HepG2 (cell line): ENCODE data around the gene SRSF6. TPM values are rescaled to one million over a fixed set of nuclear protein-coding genes. Genes with fewer than 3 reads are reported as not detected.

ENCODE experiments used
- ATAC-seq: fragments of 200-7000 bp; cut with Tn5 transposase; 3 replicates; pipeline ENCODE4 v1.9.1; 2020; ENCODE audit warnings: mild to moderate bottlenecking, moderate library complexity
- BruUV-seq: library from RNA; stranded (reverse); fragments of 400-500 nt; replicated peaks from 2 replicates; lab custom pipeline; 2021; lab: Mats Ljungman, UMichigan
- CTCF ChIA-PET: fragments of 300-600 bp; formaldehyde crosslinking; extraction: SDS; loops from one replicate; lab custom pipeline; 2021; ENCODE audit warnings: low total read pairs, inconsistent platforms, low intra/inter-chr PET ratio; lab: Yijun Ruan, JAX
- POLR2A ChIA-PET: fragments of 350-600 bp; sonication (Branson Sonifier 250); formaldehyde crosslinking; loops from one replicate; lab custom pipeline; 2020; ENCODE audit warnings: antibody characterized with exemption, inconsistent platforms; lab: Yijun Ruan, JAX
- DNase-seq: peaks from one replicate; pipeline ENCODE4 v3.0.0-alpha.2; 2015; ENCODE audit warnings: low spot score
- FAIRE-seq: peaks from 3 replicates; lab custom pipeline; 2011; peaks lifted over from hg19 to GRCh38; lab: Jason Lieb, UNC
- H2AFZ ChIP-seq: one replicate; pipeline ENCODE4 v1.6.1; 2011; ENCODE audit warnings: low read length, inconsistent platforms
- H3K27ac ChIP-seq: fragments of 300-600 bp; 3 replicates; pipeline ENCODE4 v1.8.0; 2011; ENCODE audit warnings: mixed run types, mild to moderate bottlenecking, mixed read lengths, low read length, inconsistent platforms; ENCODE audit not compliant: insufficient read depth; ENCODE audit errors: extremely low read length
- H3K27me3 ChIP-seq, 2 experiments: fragments of 200-600 bp in 1 of 2; 2 replicates in 1 of 2; 3 replicates in 1 of 2; pipeline versions ENCODE4 v1.6.0 to v1.8.0; 2011; ENCODE audit warnings: low read length in 2 of 2, mild to moderate bottlenecking in 2 of 2, moderate library complexity in 2 of 2, inconsistent platforms in 1 of 2; ENCODE audit not compliant: insufficient read depth in 2 of 2, control insufficient read depth in 1 of 2
- H3K36me3 ChIP-seq, 2 experiments: fragments of 200-600 bp in 1 of 2; replicated peaks in 1 of 2; 2 replicates in 1 of 2; 3 replicates in 1 of 2; pipeline versions ENCODE4 v1.5.1 to v1.8.0; 2011; ENCODE audit warnings: low read length in 2 of 2, inconsistent platforms in 1 of 2; ENCODE audit not compliant: insufficient read depth in 2 of 2, control insufficient read depth in 1 of 2
- H3K4me1 ChIP-seq: 2 replicates; pipeline ENCODE4 v1.5.1; 2012; ENCODE audit warnings: low read length, inconsistent platforms; ENCODE audit not compliant: insufficient read depth
- H3K4me2 ChIP-seq: 2 replicates; pipeline ENCODE4 v1.6.0; 2011; ENCODE audit warnings: low read depth, low read length, inconsistent platforms
- H3K4me3 ChIP-seq, 3 experiments: fragments of 200-600 bp in 1 of 3; sonication (generic), shearing (Covaris generic) in 1 of 3; replicated peaks in 1 of 3; 2 replicates each; pipeline ENCODE4 v1.5.1; 2011 to 2016; ENCODE audit warnings: low read length in 3 of 3, inconsistent platforms in 2 of 3, low read depth in 2 of 3, mild to moderate bottlenecking in 2 of 3, control low read depth in 1 of 3, mixed read lengths in 1 of 3; ENCODE audit not compliant: insufficient read depth in 1 of 3
- H3K79me2 ChIP-seq: one replicate; pipeline ENCODE4 v1.6.1; 2011; ENCODE audit warnings: low read length, inconsistent platforms; ENCODE audit not compliant: insufficient read depth
- H3K9ac ChIP-seq: 2 replicates; pipeline ENCODE4 v1.6.0; 2011; ENCODE audit warnings: mild to moderate bottlenecking, low read depth, low read length, inconsistent platforms; ENCODE audit not compliant: insufficient read depth
- H3K9me3 ChIP-seq: 2 replicates; pipeline ENCODE4 v1.5.1; 2012; ENCODE audit warnings: mild to moderate bottlenecking, low read length
- H4K20me1 ChIP-seq: 2 replicates; pipeline ENCODE4 v1.6.0; 2011; ENCODE audit warnings: inconsistent platforms, mild to moderate bottlenecking, low read length, moderate library complexity; ENCODE audit not compliant: insufficient read depth
- ADNP ChIP-seq: sonication (generic); formaldehyde crosslinking; IDR thresholded peaks from 2 replicates; pipeline ENCODE4 v1.4.0; 2020; ENCODE audit warnings: missing genetic modification reagents
- ETV6 ChIP-seq: sonication (generic); formaldehyde crosslinking; conservative IDR thresholded peaks from 2 replicates; pipeline ENCODE4 v1.4.0; 2020; ENCODE audit warnings: missing genetic modification reagents
- HMG20A ChIP-seq: IDR thresholded peaks from 2 replicates; pipeline ENCODE4 v1.6.1; 2016; ENCODE audit warnings: borderline replicate concordance
- TAF1 ChIP-seq: sonication (generic); formaldehyde crosslinking; IDR thresholded peaks from 2 replicates; pipeline ENCODE4 v1.4.0; 2020; ENCODE audit warnings: missing genetic modification reagents
- TCF7L2 ChIP-seq: IDR thresholded peaks from 2 replicates; pipeline ENCODE4 v1.6.1; 2011; ENCODE audit warnings: mild to moderate bottlenecking, low read depth, low read length, moderate library complexity
- ZBTB42 ChIP-seq: sonication (generic); formaldehyde crosslinking; IDR thresholded peaks from 2 replicates; pipeline ENCODE4 v1.5.0; 2020; ENCODE audit warnings: mild to moderate bottlenecking, missing genetic modification reagents
- ZNF30 ChIP-seq: sonication (generic); formaldehyde crosslinking; IDR thresholded peaks from 2 replicates; pipeline ENCODE4 v1.5.0; 2020; ENCODE audit warnings: mild to moderate bottlenecking, missing genetic modification reagents
- ZNF776 ChIP-seq: sonication (generic); formaldehyde crosslinking; IDR thresholded peaks from 2 replicates; pipeline ENCODE4 v1.4.0; 2020; ENCODE audit warnings: mild to moderate bottlenecking, missing genetic modification reagents
- WGBS: methylation state at CpG from one replicate; pipeline ENCODE4 v1.1.6; 2017; ENCODE audit warnings: low lambda C conversion rate; 5-methylcytosine and 5-hydroxymethylcytosine counted together
- in situ Hi-C: cut with HindIII; loops from 2 replicates; pipeline ENCODE4 v1.10.0; 2017; ENCODE audit warnings: low pct_unique_long_range_greater_than_20kb; ENCODE audit not compliant: extremely low pct_ligation_motif_present
- intact Hi-C: fragments of 100-400 bp; cut with micrococcal nuclease; formaldehyde crosslinking; loops from one replicate; pipeline ENCODE4 v1.10.0; 2022; ENCODE audit not compliant: unreplicated experiment
- polyA plus RNA-seq, 8 experiments: library from polyadenylated mRNA; depleted of rRNA in 3 of 8; stranded (reverse) in 7 of 8; unstranded in 1 of 8; fragments of >200 nt; fragmentation: Illumina TruSeq in 4 of 8; extraction: Trizol in 4 of 8; gene quantifications; 2 replicates each; pipeline versions ENCODE4 v1.2.1 to v1.2.3, GENCODE V29; 2011 to 2016; ENCODE audit warnings: low read depth in 4 of 8, missing spikeins in 1 of 8, mixed read lengths in 1 of 8; ENCODE audit not compliant: insufficient read depth in 1 of 8
- total RNA-seq, 5 experiments: library from RNA; depleted of rRNA; stranded (reverse); fragments of >200 nt; fragmentation: Illumina TruSeq; extraction: Trizol; gene quantifications; 2 replicates each; pipeline ENCODE4 v1.2.3, GENCODE V29; 2016; ENCODE audit warnings: low read depth in 1 of 5
- TF ChIP-seq, protein P1 (sequence below): sonication (generic); formaldehyde crosslinking; IDR thresholded peaks from 2 replicates; pipeline ENCODE4 v1.8.0; 2022; ENCODE audit warnings: mild to moderate bottlenecking, missing genetic modification reagents, moderate library complexity

Gene SRSF6
- total and polyA plus RNA-seq, 2 of the 13 experiments (the other 11 are each of a cell fraction or from before 2014, with no cell fraction given), result 156 to 194 TPM

DNA sequence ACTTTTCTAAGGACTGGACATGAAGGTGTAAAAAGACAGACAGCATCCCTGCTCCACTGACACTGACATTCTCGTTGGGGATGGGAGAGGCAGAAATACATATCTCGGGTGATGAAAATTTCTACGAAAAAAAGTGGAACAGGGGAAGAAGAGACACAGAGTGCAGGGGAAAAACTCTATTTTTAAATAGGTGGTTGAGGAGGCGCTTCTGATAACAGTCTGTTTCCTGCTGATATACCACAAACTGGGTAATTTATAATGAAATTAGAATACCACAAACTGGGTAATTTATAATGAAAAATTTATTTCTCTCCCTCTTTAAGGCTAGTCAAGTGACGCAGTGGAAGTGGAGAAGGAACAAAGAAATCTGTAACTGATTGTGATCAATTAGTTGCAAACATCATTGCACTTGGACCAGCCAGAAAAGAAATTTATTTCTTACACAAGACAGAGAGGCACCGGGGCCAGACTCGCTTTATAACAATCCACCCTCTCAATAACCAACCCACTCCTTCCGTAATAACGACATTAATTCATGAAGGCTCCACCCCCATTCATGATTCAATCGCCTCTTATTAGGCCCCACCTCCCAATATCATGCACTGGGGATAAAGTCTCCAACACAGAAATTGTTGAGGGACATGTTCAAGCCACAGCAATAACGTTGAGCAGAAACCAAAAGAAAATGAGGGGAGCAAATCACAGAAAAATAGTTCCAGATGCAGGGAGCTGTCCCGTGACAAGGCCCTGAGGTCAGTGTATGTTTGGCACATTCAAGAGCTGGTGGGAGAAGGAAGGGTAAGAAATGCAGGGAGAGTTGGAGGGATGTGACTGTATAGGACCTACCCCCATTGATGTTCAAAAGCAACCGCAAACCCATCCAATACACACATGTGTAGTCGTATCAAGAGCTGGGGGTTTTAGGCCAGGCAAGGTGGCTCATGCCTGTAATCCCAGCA lies 6.6 kb upstream of the SRSF6 start:
- Histone ChIP-seq H3K4me3 (no peak overlapping the region), H2AFZ (no peak overlapping the region), H3K27ac (no peak overlapping the region), H3K79me2 (no peaks in the 10 kb centered on the region), H3K27me3 (0 out of 5 replicates have a peak, but pooled peaks cover 0 to 2% of the 10 kb centered on the region in 2 experiments), H3K36me3 (no peaks in the 10 kb centered on the region), H4K20me1 (no peaks in the 10 kb centered on the region), H3K4me1 (peaks cover 58% of the 10 kb centered on the region), H3K9ac (no peak overlapping the region), H3K4me2 (no peak overlapping the region), H3K9me3 (no peaks in the 10 kb centered on the region)
- DNase-seq (no peak), ATAC-seq (no peak), FAIRE-seq (peak; percentile 26)
- ChIA-PET POLR2A (interaction anchor here (1.2 to 2.0 kb wide), 2 partner anchors 64 to 80 kb away, joined by 4 read pairs; no protein-coding TSS in a partner anchor), CTCF (interaction anchor here (3.4 kb wide), 1 partner anchor 241 kb away, joined by 55 read pairs; no protein-coding TSS in a partner anchor)
- in situ Hi-C loops, result no loop called here
- TF ChIP-seq ETV6, result no peak
- TF ChIP-seq, protein P1, sequence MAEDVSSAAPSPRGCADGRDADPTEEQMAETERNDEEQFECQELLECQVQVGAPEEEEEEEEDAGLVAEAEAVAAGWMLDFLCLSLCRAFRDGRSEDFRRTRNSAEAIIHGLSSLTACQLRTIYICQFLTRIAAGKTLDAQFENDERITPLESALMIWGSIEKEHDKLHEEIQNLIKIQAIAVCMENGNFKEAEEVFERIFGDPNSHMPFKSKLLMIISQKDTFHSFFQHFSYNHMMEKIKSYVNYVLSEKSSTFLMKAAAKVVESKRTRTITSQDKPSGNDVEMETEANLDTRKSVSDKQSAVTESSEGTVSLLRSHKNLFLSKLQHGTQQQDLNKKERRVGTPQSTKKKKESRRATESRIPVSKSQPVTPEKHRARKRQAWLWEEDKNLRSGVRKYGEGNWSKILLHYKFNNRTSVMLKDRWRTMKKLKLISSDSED (CRISPR knock-in tag), result no peak
- no peak for TF ChIP-seq ZNF776 (CRISPR knock-in tag)
- TF ChIP-seq HMG20A, result no peak
- TF ChIP-seq TAF1 (CRISPR knock-in tag), result no peak
- no peak for TF ChIP-seq TCF7L2
- no peak for TF ChIP-seq ZBTB42 (CRISPR knock-in tag)
- no peak for TF ChIP-seq ADNP (CRISPR knock-in tag)
- no peak for TF ChIP-seq ZNF30 (CRISPR knock-in tag)
- no TSS peak for BruUV-seq
- intact Hi-C loops, result no loop called here
- WGBS, result 46% methylated on average over 14 of the region's 14 CpGs
